ENCODE results near the gene ITM2B. TPM values are rescaled to one million over a fixed set of nuclear protein-coding genes. Genes with fewer than 3 reads are reported as not detected.

Gene ITM2B
- polyA plus RNA-seq, 1 donor (not counting 4 experiments of a cell fraction or from before 2014, with no cell fraction given), result 401 TPM

- Histone ChIP-seq H4K20me1 (ENCODE audit: control insufficient read depth, extremely low read depth, insufficient read depth, low read length) (peaks cover 5% of the 10 kb centered on the region), H2AFZ (ENCODE audit: control insufficient read depth, low read length) (peak overlapping the region; percentile 76), H3K4me1 (ENCODE audit: control insufficient read depth, extremely low read depth, insufficient read depth, low read length) (peaks cover 38% of the 10 kb centered on the region), H3K4me2 (ENCODE audit: control insufficient read depth, extremely low read depth, insufficient read depth, low read depth, low read length) (peak overlapping the region; percentile 88), H3K27ac (ENCODE audit: control insufficient read depth, insufficient read depth, low read length) (peak overlapping the region; percentile 98), H3K79me2 (ENCODE audit: control insufficient read depth, insufficient read depth, low read length) (peaks cover 57% of the 10 kb centered on the region), H3K27me3 (ENCODE audit: control insufficient read depth, extremely low read depth, insufficient read depth, low read length) (no peaks in the 10 kb centered on the region), H3K9ac (ENCODE audit: control insufficient read depth, extremely low read depth, insufficient read depth, low read length) (peak overlapping the region; percentile 99), H3K4me3 (ENCODE audit: control insufficient read depth in 2 of 3, extremely low read depth in 1 of 3, insufficient read depth in 2 of 3, low read depth in 1 of 3, low read length in 3 of 3) (peak overlapping the region; percentile 97 to 100 (median 99)), H3K9me1 (ENCODE audit: control insufficient read depth, extremely low read depth, insufficient read depth, low read length) (peaks cover 4% of the 10 kb centered on the region), H3K36me3 (ENCODE audit: control insufficient read depth in 2 of 2, extremely low read depth in 1 of 2, insufficient read depth in 2 of 2, low read length in 2 of 2) (peaks cover 0 to under 1% of the 10 kb centered on the region in 2 experiments), H3K9me3 (ENCODE audit: control insufficient read depth, low read depth, low read length) (no peaks in the 10 kb centered on the region)
- dilution Hi-C loops (cut with MboI; ENCODE audit: extremely low pct_ligation_motif_present, low sequenced_read_pairs), result no loop called here
- DNase-seq (ENCODE audit: low read depth, low spot score), result no peak
- no peak for FAIRE-seq
- TF ChIP-seq EZH2 (IDR thresholded peaks at IDR 0.05; ENCODE audit: low read length) (no peak), CTCF (optimal IDR thresholded peaks at IDR 0.05 in 1 of 3, IDR thresholded peaks at IDR 0.05 in 1 of 3, conservative IDR thresholded peaks at IDR 0.05 in 1 of 3; ENCODE audit: extremely low read depth in 1 of 3, insufficient read depth in 2 of 3, low read length in 3 of 3) (no peak)
Observed at GRCh38 chr13:48233889-48234488, 983 bp downstream of the ITM2B start.

GRCh38 chr13:48234566-48235340, 1.7 kb downstream of the ITM2B start:
- DNase-seq (ENCODE audit: low read depth, low spot score), result no peak
- no peak for TF ChIP-seq CTCF (optimal IDR thresholded peaks at IDR 0.05 in 1 of 3, IDR thresholded peaks at IDR 0.05 in 1 of 3, conservative IDR thresholded peaks at IDR 0.05 in 1 of 3; ENCODE audit: extremely low read depth in 1 of 3, insufficient read depth in 2 of 3, low read length in 3 of 3)
- no peak for TF ChIP-seq EZH2 (IDR thresholded peaks at IDR 0.05; ENCODE audit: low read length)

More at GRCh38 chr13:48234566-48235340, 1.7 kb downstream of the ITM2B start:
- peak overlapping the region; percentile 98 for H3K27ac ChIP-seq (ENCODE audit: control insufficient read depth, insufficient read depth, low read length)
- FAIRE-seq, result peak; percentile 39
- peaks cover 4% of the 10 kb centered on the region for H3K9me1 ChIP-seq (ENCODE audit: control insufficient read depth, extremely low read depth, insufficient read depth, low read length)
- H3K79me2 ChIP-seq (ENCODE audit: control insufficient read depth, insufficient read depth, low read length), result peaks cover 64% of the 10 kb centered on the region
- H3K9me3 ChIP-seq (ENCODE audit: control insufficient read depth, low read depth, low read length), result no peaks in the 10 kb centered on the region
- peak overlapping the region; percentile 97 to 100 (median 99) for H3K4me3 ChIP-seq (ENCODE audit: control insufficient read depth in 2 of 3, extremely low read depth in 1 of 3, insufficient read depth in 2 of 3, low read depth in 1 of 3, low read length in 3 of 3)
- no peaks in the 10 kb centered on the region for H3K27me3 ChIP-seq (ENCODE audit: control insufficient read depth, extremely low read depth, insufficient read depth, low read length)
- peak overlapping the region; percentile 99 for H3K9ac ChIP-seq (ENCODE audit: control insufficient read depth, extremely low read depth, insufficient read depth, low read length)
- H3K36me3 ChIP-seq (ENCODE audit: control insufficient read depth in 2 of 2, extremely low read depth in 1 of 2, insufficient read depth in 2 of 2, low read length in 2 of 2), result peaks cover 0 to 4% of the 10 kb centered on the region in 2 experiments
- peaks cover 38% of the 10 kb centered on the region for H3K4me1 ChIP-seq (ENCODE audit: control insufficient read depth, extremely low read depth, insufficient read depth, low read length)
- H2AFZ ChIP-seq (ENCODE audit: control insufficient read depth, low read length), result no peak overlapping the region
- peak overlapping the region; percentile 88 for H3K4me2 ChIP-seq (ENCODE audit: control insufficient read depth, extremely low read depth, insufficient read depth, low read depth, low read length)
- dilution Hi-C loops (cut with MboI; ENCODE audit: extremely low pct_ligation_motif_present, low sequenced_read_pairs), result no loop called here
- H4K20me1 ChIP-seq (ENCODE audit: control insufficient read depth, extremely low read depth, insufficient read depth, low read length), result peaks cover 5% of the 10 kb centered on the region
